Smooth muscle cell (in vitro differentiated cells): ENCODE measurements around the gene UNC13D. TPM values are rescaled to one million over a fixed set of nuclear protein-coding genes. Genes with fewer than 3 reads are reported as not detected.

Experiments used
- DNase-seq: peaks from one replicate; lab custom pipeline; 2025; ENCODE audit not compliant: unreplicated experiment; lab: John Stamatoyannopoulos, UW
- H2AFZ ChIP-seq: fragments of 200-600 bp; sonication (generic); 2 replicates; pipeline ENCODE4 v1.6.0; 2016; ENCODE audit warnings: antibody characterized with exemption, low read depth, mild to moderate bottlenecking
- H3F3A ChIP-seq: fragments of 200-600 bp; sonication (generic); 2 replicates; pipeline ENCODE4 v1.6.0; 2017; ENCODE audit warnings: antibody characterized with exemption, low read depth
- H3K27ac ChIP-seq: fragments of 200-600 bp; sonication (generic); 2 replicates; pipeline ENCODE4 v1.5.1; 2016; ENCODE audit warnings: low read depth, mild to moderate bottlenecking
- H3K27me3 ChIP-seq: fragments of 200-600 bp; sonication (generic); 2 replicates; pipeline ENCODE4 v1.6.1; 2016; ENCODE audit warnings: low read depth, mild to moderate bottlenecking
- H3K36me3 ChIP-seq: fragments of 200-600 bp; sonication (generic); 2 replicates; pipeline ENCODE4 v1.5.1; 2016; ENCODE audit warnings: low read depth
- H3K4me1 ChIP-seq: fragments of 200-600 bp; sonication (generic); 2 replicates; pipeline ENCODE4 v1.5.1; 2016; ENCODE audit warnings: low read depth
- H3K4me2 ChIP-seq: fragments of 200-600 bp; sonication (generic); 2 replicates; pipeline ENCODE4 v1.6.0; 2016; ENCODE audit warnings: mild to moderate bottlenecking
- H3K4me3 ChIP-seq: fragments of 200-600 bp; sonication (generic); 2 replicates; pipeline ENCODE4 v1.5.1; 2016; ENCODE audit warnings: mild to moderate bottlenecking
- H3K79me2 ChIP-seq: fragments of 200-600 bp; sonication (generic); 2 replicates; pipeline ENCODE4 v1.6.0; 2016; ENCODE audit warnings: low read depth, mild to moderate bottlenecking
- H3K9ac ChIP-seq: fragments of 200-600 bp; sonication (generic); 2 replicates; pipeline ENCODE4 v1.6.0; 2016; ENCODE audit warnings: low read depth
- H3K9me3 ChIP-seq: fragments of 200-600 bp; sonication (generic); replicated peaks from 2 replicates; pipeline ENCODE4 v1.5.1; 2016; ENCODE audit warnings: low read depth
- H4K20me1 ChIP-seq: fragments of 200-600 bp; sonication (generic); 2 replicates; pipeline ENCODE4 v1.6.0; 2016; ENCODE audit warnings: low read depth
- WGBS: methylation state at CpG from one replicate; pipeline ENCODE4 v1.1.7; 2016; ENCODE audit warnings: low lambda C conversion rate; 5-methylcytosine and 5-hydroxymethylcytosine counted together
- polyA plus RNA-seq: library from polyadenylated mRNA; unstranded; fragments of >200 nt; fragmentation: Nextera tagmentation; extraction: Ambion mirVana; gene quantifications from 2 replicates; pipeline ENCODE4 v1.2.1, GENCODE V29; 2016
- total RNA-seq: library from RNA; depleted of rRNA; stranded (reverse); fragments of >200 nt; gene quantifications from 2 replicates; pipeline ENCODE4 v1.2.3, GENCODE V29; 2014
- TF ChIP-seq, protein P1 (sequence below): fragments of 200-600 bp; sonication (generic); IDR thresholded peaks from 2 replicates; pipeline ENCODE4 v1.5.1; 2017; ENCODE audit warnings: borderline replicate concordance, mild to moderate bottlenecking, antibody characterized with exemption; ENCODE audit not compliant: insufficient read depth, poor library complexity, severe bottlenecking

UNC13D gene
- total and polyA plus RNA-seq, 2 experiments from 2014 or later = 2.4 to 4.5 TPM

DNA sequence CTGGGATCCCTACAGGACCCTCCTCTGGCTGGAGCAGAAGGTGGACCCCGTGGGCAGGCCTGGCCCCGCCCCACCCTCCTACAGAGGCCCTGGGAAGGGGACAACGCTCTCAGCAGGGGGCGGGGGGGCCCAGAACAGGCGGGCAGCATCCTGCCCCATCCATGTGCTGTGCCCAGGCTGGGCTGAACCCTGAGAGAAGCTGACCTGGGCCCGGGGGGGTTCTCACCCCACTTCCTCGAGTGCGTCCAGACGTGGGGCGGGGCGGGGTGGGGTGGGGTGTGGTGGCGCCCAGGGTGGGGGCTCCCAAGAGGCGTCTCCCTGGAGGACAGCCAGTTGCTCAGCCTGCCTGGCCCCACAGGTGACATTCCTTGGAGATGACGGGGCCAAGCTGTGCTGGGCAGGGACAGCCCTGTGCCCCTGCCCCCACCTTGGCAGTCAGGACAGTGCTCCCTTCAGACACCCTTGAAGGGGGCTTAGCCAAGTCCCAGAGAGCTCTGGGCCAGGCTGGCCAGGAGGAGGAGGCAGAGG lies 390 bp upstream of the UNC13D start:
- Histone ChIP-seq H3F3A (no peaks in the 10 kb centered on the region), H3K4me3 (no peak overlapping the region), H3K36me3 (no peaks in the 10 kb centered on the region), H3K27ac (peak overlapping the region; percentile 88), H4K20me1 (no peaks in the 10 kb centered on the region), H3K27me3 (no peaks in the 10 kb centered on the region), H3K79me2 (no peaks in the 10 kb centered on the region), H3K9me3 (no peaks in the 10 kb centered on the region), H2AFZ (no peak overlapping the region), H3K4me1 (peaks cover 4% of the 10 kb centered on the region), H3K4me2 (peak overlapping the region; percentile 37), H3K9ac (peak overlapping the region; percentile 70)
- TF ChIP-seq, protein P1, sequence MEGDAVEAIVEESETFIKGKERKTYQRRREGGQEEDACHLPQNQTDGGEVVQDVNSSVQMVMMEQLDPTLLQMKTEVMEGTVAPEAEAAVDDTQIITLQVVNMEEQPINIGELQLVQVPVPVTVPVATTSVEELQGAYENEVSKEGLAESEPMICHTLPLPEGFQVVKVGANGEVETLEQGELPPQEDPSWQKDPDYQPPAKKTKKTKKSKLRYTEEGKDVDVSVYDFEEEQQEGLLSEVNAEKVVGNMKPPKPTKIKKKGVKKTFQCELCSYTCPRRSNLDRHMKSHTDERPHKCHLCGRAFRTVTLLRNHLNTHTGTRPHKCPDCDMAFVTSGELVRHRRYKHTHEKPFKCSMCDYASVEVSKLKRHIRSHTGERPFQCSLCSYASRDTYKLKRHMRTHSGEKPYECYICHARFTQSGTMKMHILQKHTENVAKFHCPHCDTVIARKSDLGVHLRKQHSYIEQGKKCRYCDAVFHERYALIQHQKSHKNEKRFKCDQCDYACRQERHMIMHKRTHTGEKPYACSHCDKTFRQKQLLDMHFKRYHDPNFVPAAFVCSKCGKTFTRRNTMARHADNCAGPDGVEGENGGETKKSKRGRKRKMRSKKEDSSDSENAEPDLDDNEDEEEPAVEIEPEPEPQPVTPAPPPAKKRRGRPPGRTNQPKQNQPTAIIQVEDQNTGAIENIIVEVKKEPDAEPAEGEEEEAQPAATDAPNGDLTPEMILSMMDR = no peak
- DNase-seq = no peak
- 70% methylated on average over 5 of the region's 14 CpGs for WGBS

DNA sequence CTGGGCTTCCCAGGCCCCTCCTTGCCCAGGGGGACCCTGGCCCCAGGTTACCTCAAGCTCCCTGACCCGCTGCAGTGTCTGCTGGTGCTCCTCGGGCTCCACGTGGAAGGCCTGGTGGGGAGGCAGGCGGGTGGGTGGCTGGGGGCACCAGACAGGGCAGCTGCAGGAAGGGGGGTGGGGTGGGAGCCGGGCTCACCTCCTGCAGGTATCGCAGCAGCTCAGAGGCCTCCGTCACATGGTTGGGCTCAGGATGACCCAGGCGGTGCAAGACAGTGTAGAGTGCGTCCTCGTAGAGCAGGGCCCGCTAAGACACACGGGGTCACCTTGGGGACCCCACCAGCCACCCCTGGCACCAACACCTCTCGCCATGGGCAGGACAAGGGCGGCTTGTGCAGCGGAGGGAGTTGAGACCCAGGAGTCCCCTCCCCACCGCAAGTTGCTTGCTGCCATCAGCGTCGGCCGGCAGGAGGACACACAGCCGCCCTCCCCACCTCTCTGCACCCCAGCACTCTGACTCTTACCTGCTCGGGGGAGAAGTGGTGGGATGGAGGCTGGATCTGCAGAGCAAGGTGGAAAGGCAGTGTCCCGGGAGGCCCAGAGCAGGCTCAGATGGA lies 1.1 kb downstream of the UNC13D start:
- 90% methylated on average over 12 of the region's 22 CpGs for WGBS
- TF ChIP-seq, protein P1 = no peak
- H3F3A ChIP-seq = no peaks in the 10 kb centered on the region
- H3K79me2 ChIP-seq = no peaks in the 10 kb centered on the region
- peaks cover 4% of the 10 kb centered on the region for H3K4me1 ChIP-seq
- no peaks in the 10 kb centered on the region for H4K20me1 ChIP-seq
- H3K27me3 ChIP-seq = no peaks in the 10 kb centered on the region
- no peak overlapping the region for H2AFZ ChIP-seq
- H3K4me2 ChIP-seq = no peak overlapping the region
- no peaks in the 10 kb centered on the region for H3K36me3 ChIP-seq
- no peak overlapping the region for H3K4me3 ChIP-seq
- H3K9me3 ChIP-seq = no peaks in the 10 kb centered on the region
- DNase-seq = no peak
- no peak overlapping the region for H3K27ac ChIP-seq
- no peak overlapping the region for H3K9ac ChIP-seq

DNA sequence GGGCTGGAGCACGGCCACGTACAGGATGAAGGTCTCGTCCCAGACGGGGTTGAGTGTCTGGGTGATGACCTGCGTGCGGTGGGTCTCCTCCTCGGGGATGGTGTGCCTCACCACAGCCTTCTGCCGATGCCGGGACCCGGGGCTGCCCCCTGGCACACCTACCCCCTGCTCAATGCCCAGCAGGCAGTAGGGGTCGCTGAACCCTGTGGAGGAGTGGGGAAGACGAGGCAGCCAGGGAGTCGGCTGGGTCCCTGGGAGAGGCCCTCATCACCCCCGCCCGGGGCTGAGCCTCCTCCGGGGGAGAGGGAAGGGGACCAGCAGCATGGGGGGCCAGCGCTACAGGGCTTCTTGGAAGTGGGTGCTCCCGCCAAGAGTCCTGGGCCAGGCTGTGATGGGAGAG lies 1.8 kb downstream of the UNC13D start:
- Histone ChIP-seq H3F3A (no peaks in the 10 kb centered on the region), H3K4me3 (no peak overlapping the region), H3K9me3 (no peaks in the 10 kb centered on the region), H3K27ac (no peak overlapping the region), H3K27me3 (no peaks in the 10 kb centered on the region), H3K36me3 (no peaks in the 10 kb centered on the region), H3K4me2 (no peak overlapping the region), H3K9ac (no peak overlapping the region), H2AFZ (no peak overlapping the region), H3K4me1 (peaks cover 4% of the 10 kb centered on the region), H3K79me2 (no peaks in the 10 kb centered on the region), H4K20me1 (no peaks in the 10 kb centered on the region)
- WGBS = 91% methylated on average over 18 of the region's 18 CpGs
- DNase-seq = no peak
- TF ChIP-seq, protein P1 = no peak

DNA sequence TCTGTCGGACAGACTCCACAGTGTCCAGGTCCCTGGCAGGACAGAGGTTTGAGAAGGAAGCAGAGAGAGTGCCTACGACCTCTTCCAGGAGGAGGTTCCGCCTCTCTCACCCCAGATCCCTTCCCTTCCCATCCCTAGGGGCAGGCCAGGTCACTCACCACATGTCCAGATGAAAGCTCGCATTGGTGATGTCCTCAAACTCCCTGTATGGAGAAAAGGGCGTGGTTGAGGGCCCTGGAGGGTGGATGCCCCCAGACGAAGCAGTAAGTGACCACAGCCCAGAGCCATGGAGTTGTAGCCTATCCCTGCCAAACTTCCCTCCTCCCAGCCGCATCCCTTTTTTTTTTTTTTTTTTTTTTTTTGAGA lies 3.4 kb downstream of the UNC13D start:
- peaks cover 4% of the 10 kb centered on the region for H3K4me1 ChIP-seq
- H4K20me1 ChIP-seq = no peaks in the 10 kb centered on the region
- DNase-seq = no peak
- 73% methylated on average over 7 of the region's 7 CpGs for WGBS
- H3K4me2 ChIP-seq = no peak overlapping the region
- TF ChIP-seq, protein P1 = no peak
- H3K79me2 ChIP-seq = no peaks in the 10 kb centered on the region
- H3K27me3 ChIP-seq = no peaks in the 10 kb centered on the region
- H3F3A ChIP-seq = no peaks in the 10 kb centered on the region
- H3K36me3 ChIP-seq = no peaks in the 10 kb centered on the region
- H3K27ac ChIP-seq = no peak overlapping the region
- no peak overlapping the region for H3K4me3 ChIP-seq
- no peak overlapping the region for H3K9ac ChIP-seq
- no peak overlapping the region for H2AFZ ChIP-seq
- H3K9me3 ChIP-seq = no peaks in the 10 kb centered on the region
